Mesodermal cell (in vitro differentiated cells): ENCODE results near the gene GRID1.
"Not testable (repeated sequence)": the region's sequence is repeated elsewhere in the genome, so short reads cannot be mapped to it uniquely, and the experiment has no call there.

ENCODE experiments used
- H3K27ac ChIP-seq: 2 replicates; pipeline ENCODE4 v1.7.0; 2013; ENCODE audit warnings: mild to moderate bottlenecking, low read depth, low read length, moderate library complexity; ENCODE audit not compliant: severe bottlenecking
- H3K36me3 ChIP-seq: 2 replicates; pipeline ENCODE4 v1.7.1; 2013; ENCODE audit warnings: mild to moderate bottlenecking, low read length, moderate library complexity; ENCODE audit not compliant: control insufficient read depth, insufficient read depth
- H3K4me1 ChIP-seq: one replicate; pipeline ENCODE4 v1.7.1; 2013; ENCODE audit warnings: mild to moderate bottlenecking, low read length; ENCODE audit not compliant: insufficient read depth, control insufficient read depth, poor library complexity, severe bottlenecking
- H3K4me3 ChIP-seq: 2 replicates; pipeline ENCODE4 v1.7.0; 2013; ENCODE audit warnings: low read length, control low read depth, mild to moderate bottlenecking; ENCODE audit not compliant: insufficient read depth, poor library complexity, severe bottlenecking; ENCODE audit errors: extremely low read depth
- H3K9me3 ChIP-seq: 2 replicates; pipeline ENCODE4 v1.7.1; 2013; ENCODE audit warnings: mild to moderate bottlenecking, low read length, moderate library complexity; ENCODE audit not compliant: control insufficient read depth
- WGBS, 2 experiments: methylation state at CpG; one replicate each; pipeline ENCODE4 v1.1.5; 2013; ENCODE audit warnings: missing lambda C conversion rate in 2 of 2; ENCODE audit not compliant: insufficient coverage in 2 of 2; 5-methylcytosine and 5-hydroxymethylcytosine counted together

Gene GRID1

DNA sequence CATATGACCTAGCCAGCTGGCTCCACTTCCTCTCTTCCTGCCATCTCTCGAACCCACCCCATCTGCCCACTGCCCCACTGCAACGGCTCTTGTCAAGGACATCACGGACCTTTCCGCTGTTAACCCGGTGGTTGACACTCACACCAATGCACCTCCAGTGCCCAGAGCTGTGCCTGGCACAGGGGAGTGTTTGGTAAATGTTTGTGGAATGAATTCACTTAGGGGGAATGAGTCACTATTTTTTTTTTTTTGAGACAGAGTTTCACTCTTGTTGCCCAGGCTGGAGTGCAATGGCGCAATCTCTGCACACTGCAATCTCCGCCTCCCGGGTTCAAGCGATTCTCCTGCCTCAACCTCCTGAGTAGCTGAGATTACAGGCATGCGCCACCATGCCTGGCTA is 191.1 kb downstream of the GRID1 start:
- H3K4me1 ChIP-seq, H3K9me3 ChIP-seq, H3K4me3 ChIP-seq, H3K27ac ChIP-seq, H3K36me3 ChIP-seq: not testable (repeated sequence)
- 95 to 96% methylated on average over 4 to 6 of the region's 10 CpGs for WGBS, 2 experiments

DNA sequence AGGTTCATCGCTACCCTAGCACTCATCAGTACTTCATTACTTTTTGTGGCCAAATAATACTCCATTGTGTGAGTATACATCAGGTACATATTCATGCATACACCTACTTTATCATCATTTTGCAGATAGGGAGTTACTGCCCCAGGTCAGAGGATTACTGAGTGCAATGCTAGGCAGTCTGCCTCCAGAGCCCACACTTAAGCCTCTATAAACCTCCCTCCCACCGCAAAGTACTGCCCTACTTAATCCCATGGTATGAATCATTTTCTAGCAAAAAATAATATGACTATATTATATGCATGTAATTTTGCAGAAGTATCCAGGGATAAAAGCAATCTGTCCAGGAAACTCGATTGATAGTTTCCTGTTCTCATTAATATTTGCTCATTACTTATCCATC is 194.3 kb downstream of the GRID1 start:
- H3K4me3 ChIP-seq, result no peak overlapping the region
- H3K27ac ChIP-seq, result no peak overlapping the region
- 63 to 100% methylated on average over 1 of the region's 3 CpGs for WGBS, 2 experiments
- peaks cover 3% of the 10 kb centered on the region for H3K4me1 ChIP-seq
- no peaks in the 10 kb centered on the region for H3K9me3 ChIP-seq
- no peaks in the 10 kb centered on the region for H3K36me3 ChIP-seq

DNA sequence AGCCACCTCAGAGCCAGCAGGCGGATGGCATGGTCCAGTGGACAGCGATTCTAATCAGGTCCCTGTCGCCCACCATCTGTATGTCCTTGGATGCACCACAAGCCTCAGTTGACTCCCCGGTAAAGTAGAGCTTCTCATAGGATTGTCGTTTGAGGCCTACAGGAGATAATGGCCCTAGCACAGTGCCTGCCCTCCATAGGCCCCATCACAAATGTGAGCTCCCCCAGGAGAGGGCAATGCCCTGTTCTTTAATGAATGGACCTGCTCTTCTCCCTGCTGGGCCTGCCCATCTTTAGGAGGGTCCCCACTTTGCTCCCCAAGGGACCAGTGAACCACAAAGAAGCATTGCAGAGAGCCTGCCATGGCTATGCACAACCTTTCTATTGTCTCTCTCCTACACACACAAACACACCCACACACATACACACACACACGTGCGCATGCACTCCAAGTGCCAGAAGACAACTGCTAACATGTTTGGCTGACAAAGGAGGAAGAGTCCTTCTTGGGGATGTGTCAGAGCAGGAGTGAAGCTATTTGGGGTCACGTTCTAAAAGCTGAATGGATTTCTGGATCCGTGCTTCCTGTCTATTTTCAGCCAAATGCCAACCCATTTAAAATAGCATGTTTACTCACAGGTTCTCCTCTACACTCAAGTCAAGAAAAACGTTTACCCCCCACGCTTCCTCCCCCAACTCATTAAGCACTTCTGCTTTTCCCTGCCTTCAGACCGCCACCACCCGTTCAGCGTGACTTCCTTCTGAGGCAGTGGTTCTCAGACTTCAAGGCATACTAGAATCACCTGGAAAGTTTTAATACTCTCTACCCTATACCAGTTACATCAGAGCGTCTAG is 196.1 kb downstream of the GRID1 start:
- H3K4me3 ChIP-seq, result no peak overlapping the region
- WGBS, 2 experiments, result 85 to 95% methylated on average over 8 to 14 of the region's 15 CpGs

GRCh38 chr10:86169506-86170254 is 196.9 kb downstream of the GRID1 start:
- Histone ChIP-seq H3K4me1 (peaks cover 3% of the 10 kb centered on the region), H3K36me3 (no peaks in the 10 kb centered on the region), H3K27ac (no peak overlapping the region), H3K4me3 (no peak overlapping the region), H3K9me3 (no peaks in the 10 kb centered on the region)
- 84 to 94% methylated on average over 5 to 8 of the region's 10 CpGs for WGBS, 2 experiments

More for the DNA sequence above, 196.1 kb downstream of the GRID1 start:
- no peaks in the 10 kb centered on the region for H3K9me3 ChIP-seq
- H3K36me3 ChIP-seq, result no peaks in the 10 kb centered on the region
- peaks cover 3% of the 10 kb centered on the region for H3K4me1 ChIP-seq
- no peak overlapping the region for H3K27ac ChIP-seq

DNA sequence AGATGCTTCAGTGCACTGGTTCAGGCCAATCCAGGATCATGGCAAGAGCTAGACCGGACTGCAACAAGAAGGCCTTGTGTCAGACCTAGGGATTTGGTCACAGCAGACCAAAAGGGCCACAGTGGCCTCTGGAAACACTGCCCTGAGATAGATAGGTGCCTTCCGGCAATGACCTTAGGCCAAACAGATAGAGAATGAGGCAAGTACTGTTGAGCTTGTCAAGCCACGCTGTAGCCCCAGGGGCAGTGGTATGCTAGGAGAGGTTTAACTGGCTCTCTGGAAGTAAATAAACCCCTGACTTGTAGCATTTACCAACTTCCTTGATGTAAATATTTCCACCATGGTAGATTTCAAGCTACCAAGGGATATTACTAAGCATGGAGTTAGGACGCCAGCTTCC is 197.5 kb downstream of the GRID1 start:
- 95% methylated on average over 3 of the region's 4 CpGs for WGBS, 2 experiments
- no peak overlapping the region for H3K27ac ChIP-seq
- peaks cover 3% of the 10 kb centered on the region for H3K4me1 ChIP-seq
- no peaks in the 10 kb centered on the region for H3K9me3 ChIP-seq
- H3K4me3 ChIP-seq, result no peak overlapping the region
- H3K36me3 ChIP-seq, result no peaks in the 10 kb centered on the region

DNA sequence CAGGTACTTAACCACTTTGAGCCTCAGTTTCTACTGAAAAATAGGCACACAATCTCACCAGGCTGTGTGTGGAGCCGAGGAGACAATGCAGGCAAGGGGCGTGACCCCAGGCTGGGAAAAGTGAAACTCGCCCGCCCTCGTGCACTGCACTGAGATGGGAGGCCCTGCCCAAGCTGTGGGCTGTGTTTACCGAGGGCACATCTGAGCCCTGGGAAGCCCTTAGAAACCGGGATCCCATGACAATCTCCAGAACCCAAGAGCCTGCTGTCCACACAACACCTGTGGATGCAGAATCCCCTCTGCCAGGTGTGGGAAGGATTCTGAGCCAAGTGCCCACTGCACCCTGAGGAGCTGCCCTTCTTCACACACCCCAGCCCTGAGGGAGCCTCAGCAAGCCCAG is 198.3 kb downstream of the GRID1 start:
- H3K4me1 ChIP-seq, result peaks cover 3% of the 10 kb centered on the region
- no peak overlapping the region for H3K4me3 ChIP-seq
- H3K36me3 ChIP-seq, result no peaks in the 10 kb centered on the region
- no peaks in the 10 kb centered on the region for H3K9me3 ChIP-seq
- H3K27ac ChIP-seq, result no peak overlapping the region
- WGBS, 2 experiments, result 82 to 85% methylated on average over 7 of the region's 7 CpGs

- Histone ChIP-seq H3K4me1 (peaks cover 3% of the 10 kb centered on the region), H3K27ac (no peak overlapping the region), H3K9me3 (no peaks in the 10 kb centered on the region), H3K36me3 (no peaks in the 10 kb centered on the region), H3K4me3 (no peak overlapping the region)
- WGBS, 2 experiments, result 73 to 89% methylated on average over 3 of the region's 4 CpGs
These were observed 198.8 kb downstream of the GRID1 start for GRCh38 chr10:86167762-86168128.

DNA sequence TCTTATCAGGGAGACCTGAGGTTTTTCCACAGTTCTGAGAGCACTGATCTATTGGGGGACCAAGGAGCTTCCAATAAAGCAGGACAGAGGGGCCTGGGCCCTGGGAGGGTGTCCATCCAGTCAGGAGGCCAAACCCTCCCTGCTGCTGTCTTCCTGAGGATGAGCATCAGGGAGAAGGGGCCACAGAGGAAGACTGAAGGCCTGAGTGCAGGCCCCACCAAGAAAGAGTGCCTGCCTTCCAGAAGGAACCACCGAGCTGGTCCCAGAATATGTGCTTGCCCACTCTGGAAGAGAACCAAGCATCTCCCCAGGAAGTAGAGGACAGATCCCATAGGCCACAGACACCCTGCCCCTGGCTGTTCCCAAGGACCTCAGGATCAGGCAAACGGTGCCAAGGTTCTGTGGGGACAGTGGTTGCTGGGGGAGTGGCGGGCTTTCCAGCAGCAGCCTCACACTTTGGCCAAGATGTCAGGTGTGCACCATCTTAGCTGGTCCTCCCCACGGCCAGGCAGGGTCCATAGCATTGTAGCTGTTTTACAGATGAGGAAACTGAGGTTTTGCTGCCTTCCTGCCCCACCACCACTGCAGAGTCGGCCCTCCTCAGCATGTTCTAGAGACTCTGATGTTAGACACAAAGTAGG is 199.4 kb downstream of the GRID1 start:
- no peaks in the 10 kb centered on the region for H3K9me3 ChIP-seq
- no peak overlapping the region for H3K4me3 ChIP-seq
- 90 to 92% methylated on average over 3 to 5 of the region's 5 CpGs for WGBS, 2 experiments
- H3K36me3 ChIP-seq, result no peaks in the 10 kb centered on the region
- H3K27ac ChIP-seq, result no peak overlapping the region
- peaks cover 3% of the 10 kb centered on the region for H3K4me1 ChIP-seq

GRCh38 chr10:86165666-86166065 is 200.9 kb downstream of the GRID1 start:
- no peaks in the 10 kb centered on the region for H3K36me3 ChIP-seq
- H3K27ac ChIP-seq, result no peak overlapping the region
- H3K4me3 ChIP-seq, result no peak overlapping the region
- 95 to 96% methylated on average over 7 to 9 of the region's 9 CpGs for WGBS, 2 experiments
- no peaks in the 10 kb centered on the region for H3K9me3 ChIP-seq
- H3K4me1 ChIP-seq, result peaks cover 3% of the 10 kb centered on the region

DNA sequence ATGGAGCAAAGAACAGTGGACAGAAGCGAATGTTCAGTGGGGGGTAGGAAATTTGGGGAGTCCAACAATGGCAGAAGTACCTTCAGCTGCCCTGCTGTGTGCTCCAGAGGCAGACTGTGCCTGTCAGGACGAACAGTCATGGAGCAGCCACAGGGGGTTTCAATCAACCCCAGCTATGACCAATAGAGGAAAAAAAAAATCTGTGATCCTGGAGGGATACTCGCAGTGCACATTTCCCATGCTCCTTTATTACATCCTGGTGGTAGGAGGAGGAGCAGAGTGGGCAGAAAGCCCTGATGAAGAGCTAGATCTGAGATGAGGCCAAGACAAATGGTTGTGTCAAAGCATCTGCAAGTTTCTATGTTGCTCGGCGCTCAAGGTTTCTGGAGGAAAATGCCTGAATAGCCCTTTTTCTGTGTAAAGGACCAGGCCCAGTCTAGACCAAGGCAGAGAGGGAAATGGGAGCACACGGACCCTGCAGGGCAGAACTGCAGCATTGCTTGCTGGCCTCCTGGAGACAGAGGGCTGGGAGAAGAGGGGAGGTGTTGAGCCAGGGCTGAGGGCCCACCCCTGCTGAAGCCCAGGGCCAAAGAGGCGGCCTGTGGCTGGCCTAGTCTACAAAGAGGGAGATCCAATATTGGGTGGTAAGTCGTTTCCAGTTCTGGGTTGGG is 201.5 kb downstream of the GRID1 start:
- no peak overlapping the region for H3K4me3 ChIP-seq
- H3K27ac ChIP-seq, result no peak overlapping the region
- H3K4me1 ChIP-seq, result peaks cover 3% of the 10 kb centered on the region
- no peaks in the 10 kb centered on the region for H3K9me3 ChIP-seq
- WGBS, 2 experiments, result 92 to 96% methylated on average over 5 to 7 of the region's 8 CpGs
- H3K36me3 ChIP-seq, result no peaks in the 10 kb centered on the region
